Endometrium (tissue), 2 donors: ENCODE results near the gene SAP30.

ENCODE experiments used
- FAIRE-seq: peaks from 2 replicates; lab custom pipeline; 2012; peaks lifted over from hg19 to GRCh38; lab: Jason Lieb, UNC
- donor health status: control.
- donor health status: control.

SAP30 gene, protein sequence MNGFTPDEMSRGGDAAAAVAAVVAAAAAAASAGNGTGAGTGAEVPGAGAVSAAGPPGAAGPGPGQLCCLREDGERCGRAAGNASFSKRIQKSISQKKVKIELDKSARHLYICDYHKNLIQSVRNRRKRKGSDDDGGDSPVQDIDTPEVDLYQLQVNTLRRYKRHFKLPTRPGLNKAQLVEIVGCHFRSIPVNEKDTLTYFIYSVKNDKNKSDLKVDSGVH

DNA sequence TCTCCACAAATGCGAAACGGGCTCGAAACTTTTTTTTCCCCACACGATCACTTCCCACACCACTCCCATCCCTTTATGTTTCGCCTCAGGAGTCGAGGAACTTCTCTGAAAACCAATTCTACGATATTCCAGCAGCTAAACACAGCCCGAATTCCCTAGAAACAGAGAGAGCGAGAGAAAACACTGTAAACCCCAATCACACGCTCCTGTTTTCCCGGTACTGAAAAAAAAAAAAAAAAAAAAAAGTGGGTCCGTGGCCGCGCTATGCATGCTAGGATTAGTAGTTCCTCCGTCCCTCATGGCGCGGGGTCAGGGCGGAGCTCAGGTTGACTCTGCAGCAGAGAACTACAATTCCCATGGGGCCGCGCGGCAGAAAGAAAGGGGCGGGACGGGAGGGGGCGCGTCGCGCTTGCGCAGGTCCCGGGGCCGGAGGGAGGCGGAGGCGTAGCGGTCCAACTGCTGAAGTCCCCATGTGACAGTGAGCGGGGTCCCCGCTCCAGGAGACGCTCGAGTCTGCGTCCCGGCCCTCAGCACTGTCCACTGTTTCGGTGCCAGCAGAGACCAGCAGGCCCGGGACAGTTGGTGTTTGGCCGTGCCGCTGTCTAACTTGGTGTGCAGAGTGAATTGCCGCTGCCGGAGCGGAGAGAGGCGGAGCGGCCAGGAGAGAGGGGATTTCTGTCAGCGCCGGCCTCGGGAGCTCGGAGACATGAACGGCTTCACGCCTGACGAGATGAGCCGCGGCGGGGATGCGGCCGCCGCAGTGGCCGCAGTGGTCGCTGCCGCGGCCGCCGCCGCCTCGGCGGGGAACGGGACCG lies at the start of gene SAP30:
SAP30 (plus strand) TSS at position 478 of the 815 bp plus-strand sequence; CDS start at position 707, 229 bp downstream.
- FAIRE-seq: peak; percentile 92

DNA sequence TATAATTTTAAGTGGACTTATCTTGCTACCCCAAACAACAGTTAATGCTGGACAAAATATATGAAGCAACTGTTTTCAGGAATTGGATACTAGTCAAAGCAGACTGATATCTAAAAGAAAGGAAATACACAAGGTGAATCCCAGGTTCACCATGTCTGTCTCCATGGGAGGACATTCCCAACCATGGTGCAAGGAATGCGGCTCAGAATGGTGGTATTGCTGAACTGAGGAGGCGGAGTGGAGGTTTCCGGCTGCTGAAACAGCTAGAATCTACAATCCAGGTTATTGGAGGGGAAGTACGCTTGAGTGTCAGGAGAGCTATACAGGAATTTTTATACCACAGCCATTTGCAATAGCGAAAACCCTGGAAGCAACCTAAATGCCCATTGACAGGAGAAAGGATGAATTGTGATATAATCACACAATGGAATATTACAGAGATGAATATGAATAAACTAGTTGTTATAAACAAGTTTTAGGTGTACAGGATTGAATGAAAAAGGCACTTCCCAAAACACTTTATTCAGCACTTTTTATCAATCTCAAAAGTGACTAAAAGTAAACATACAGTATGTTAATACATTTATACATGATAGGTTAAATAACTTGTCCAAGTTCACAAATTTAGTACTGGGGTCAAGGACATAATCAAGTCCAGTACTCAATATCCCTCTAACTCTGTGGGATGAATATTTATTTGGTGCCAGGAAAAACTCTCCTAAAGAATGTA lies 45.6 kb upstream of the SAP30 start:
- no peak for FAIRE-seq

DNA sequence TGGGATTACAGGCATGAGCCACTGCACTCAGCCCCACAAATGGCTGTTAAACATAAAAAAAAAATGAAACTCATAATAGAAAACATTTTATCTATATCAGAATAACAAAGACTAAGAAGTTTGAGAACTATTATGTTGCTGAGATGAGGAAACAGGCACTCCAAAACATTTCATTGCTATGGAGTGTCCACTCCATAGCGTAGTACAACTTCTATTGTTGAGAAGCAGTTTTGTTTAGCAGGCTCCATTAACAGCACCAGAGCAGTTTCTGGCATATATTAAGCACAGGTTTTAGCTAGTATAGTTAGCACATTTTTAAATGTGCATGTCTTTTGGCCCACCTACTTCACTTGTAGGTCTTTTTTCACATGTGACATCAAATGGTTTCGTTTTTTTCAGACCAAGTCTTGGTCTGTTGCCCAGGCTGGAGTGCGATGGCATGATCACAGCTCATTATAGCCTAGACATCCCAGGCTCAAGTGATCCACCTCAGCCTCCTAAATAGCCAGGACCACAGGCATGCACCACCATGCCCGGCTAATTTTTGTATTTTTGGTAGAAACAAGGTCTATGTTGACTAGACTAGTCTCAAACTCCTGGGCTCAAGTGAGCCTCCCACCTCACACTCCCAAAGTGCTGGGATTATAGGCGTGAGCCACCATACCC lies 42.4 kb upstream of the SAP30 start:
- no peak for FAIRE-seq

DNA sequence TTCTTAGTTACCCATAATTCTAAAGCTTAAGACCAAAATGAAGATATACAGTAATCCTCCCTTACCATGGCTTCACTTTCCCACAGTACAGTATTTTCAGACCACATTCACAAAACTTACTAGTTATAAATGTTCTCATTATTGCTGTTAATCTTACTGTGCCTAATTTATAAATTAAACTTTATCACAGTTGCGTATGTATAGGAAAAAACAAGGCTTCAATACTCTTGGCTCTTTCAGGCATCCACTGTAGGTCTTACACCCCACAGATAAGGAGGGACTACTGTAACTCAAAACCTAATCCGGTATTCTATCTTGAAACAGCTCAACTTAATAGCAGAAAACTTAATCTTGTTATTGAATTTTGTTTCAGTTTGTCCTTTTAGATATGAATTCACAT lies 40.2 kb upstream of the SAP30 start:
- FAIRE-seq: no peak

DNA sequence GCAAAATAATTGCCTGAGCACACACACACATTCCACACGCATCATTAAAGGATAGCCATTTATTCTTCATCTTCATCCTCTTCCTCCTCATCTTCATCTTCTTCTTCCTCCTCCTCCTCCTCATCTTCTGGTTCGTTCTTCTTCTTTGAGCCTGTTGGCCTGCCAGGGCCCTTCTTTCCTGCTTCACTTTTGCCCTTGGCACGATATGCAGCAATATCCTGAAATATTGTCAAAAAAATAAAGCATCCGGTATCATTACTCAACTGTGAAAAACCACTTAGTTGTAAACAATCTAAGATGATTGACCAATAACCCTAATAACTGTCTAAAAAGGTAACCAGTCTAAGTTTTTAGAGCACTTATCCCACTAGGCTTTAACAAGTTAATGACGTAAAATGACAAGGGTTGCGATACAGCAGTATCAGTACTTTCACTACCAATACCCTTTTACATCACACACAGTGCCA lies 38.7 kb upstream of the SAP30 start:
- FAIRE-seq: no peak

DNA sequence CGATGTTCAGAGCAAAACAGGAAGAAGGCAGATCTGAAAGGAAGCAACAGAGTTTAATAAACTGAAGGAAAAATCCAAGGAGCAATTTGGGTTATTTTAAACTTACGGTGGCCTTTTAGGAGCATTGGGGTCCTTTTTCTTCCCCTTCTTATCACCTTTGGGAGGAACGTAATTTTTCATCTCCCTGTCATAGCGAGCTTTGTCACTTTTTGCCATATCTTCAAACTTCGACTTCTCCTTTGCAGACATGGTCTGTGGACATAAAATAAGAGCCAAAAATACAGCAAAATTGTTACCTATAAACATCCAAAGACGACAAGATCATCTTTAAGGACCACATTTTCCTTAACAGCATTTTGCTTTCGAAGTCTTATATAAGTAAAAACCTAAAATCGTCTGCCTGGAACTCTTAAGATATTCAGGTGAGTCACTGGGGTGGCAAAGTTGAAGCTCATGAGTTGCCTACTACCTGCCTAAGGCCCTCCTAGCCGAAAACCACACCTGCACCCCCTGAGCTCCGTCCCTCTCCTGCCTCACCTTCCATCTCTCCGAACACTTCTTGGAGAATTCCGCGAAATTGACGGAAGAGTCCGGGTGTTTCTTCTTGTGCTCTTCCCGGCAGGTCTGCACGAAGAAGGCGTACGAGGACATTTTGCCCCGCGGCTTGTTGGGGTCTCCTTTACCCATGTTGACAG lies 37.6 kb upstream of the SAP30 start:
- FAIRE-seq: no peak

DNA sequence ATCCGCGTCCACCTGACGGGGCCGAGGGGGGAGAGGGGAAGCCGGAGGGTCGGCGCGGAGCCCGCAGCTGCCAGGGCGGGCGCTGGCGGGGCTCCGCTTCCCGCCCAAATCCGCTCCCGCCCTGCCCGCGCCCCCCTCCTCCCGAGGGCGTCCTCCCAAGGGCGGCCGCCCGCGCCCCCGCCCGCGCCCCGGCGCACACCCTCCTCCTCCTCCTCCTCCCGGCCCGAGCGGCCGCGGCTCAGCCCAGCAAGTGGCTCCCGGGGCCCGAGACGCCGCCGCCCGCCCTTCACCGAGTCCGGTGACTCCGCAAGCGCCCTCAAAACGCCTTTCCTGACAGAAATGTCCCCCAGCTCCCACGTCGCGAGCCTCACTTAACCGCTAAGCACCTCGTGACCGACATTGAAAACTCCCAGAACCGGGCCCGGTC lies 37.1 kb upstream of the SAP30 start:
- no peak for FAIRE-seq

DNA sequence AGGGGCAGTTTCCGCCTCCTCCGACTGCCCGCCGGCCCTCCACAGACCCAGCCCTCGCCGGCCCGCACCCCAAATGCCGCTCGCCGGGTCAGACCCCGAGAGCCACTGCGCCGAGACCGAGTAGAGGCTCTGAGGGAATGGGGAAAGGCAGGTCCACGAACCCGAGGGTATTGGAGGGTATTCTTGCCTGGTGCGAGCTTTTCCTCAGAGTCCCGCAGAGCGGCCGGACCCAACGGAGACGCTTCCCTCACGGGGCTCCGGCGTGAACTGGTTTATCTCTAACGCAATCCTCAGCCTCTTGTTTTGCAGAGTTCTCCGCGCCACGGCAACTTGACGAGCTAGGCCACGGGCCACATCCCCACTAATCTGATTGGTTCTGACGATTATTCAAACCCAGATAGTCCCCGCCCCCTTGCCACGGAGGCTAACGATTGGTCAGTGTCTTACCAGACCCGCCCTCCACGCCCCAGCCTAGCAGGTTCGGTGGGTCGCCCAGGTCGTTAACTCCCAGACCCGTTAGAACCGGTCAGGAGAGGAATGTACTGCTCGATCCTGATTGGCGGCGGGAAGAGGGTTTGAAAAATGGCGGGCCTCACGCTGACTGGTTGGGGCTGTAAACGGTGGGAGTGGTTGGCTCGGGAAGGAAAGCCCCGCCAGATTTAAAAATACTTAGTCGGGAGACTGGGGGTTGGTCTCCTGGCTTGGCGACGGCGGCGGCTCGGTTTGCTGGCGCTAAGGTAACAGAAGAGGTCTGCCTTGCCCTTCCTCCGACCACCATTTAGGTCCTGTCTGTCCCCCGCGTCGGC lies 36.5 kb upstream of the SAP30 start, which contains the start of gene HMGB2:
HMGB2 (minus strand) TSS at position 274 of the 806 bp plus-strand sequence. CDS start 709 bp downstream, outside the sequence.
- peak; percentile 99 for FAIRE-seq

DNA sequence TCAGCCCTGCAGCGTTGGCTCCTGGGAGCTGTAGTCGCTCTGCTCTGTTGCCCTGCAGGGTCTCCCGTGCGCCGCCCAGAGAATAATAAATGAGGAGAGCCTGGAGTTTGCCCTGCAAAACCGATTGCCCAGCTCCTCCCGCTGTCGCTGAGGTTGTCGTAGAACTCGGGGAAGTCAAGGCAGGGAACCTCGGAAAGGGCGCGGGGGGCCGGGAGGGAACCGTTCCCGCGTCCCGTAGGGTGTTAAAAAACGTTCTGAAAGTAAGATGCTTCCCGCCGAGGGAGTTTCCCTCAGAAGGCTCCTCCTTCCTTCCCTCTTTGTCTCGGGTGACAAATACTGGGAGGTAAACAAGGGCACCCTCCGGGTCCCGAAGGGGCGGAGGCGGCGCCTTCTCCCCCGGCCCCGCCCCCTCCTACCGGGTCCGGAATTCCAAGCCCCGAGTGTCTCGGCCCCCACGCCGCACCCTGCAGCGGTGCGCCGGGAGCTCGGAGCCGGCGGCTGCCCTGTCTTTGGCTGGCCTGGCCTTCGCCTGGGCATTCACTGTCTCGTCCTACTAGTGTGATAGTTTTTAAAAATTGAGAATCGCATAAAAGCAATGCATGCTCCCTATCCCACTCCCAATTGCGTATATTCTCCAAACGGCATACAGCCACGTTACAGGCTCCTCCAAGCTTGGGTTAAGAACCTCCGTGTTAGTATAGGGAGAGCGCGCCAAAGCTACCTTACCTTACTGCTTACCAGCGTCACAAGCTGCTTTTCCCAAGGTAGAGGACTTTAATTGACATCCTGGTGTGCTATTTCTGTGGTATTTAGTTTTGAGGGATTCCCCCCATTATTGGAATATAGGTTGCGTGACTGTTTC lies 35.6 kb upstream of the SAP30 start:
- FAIRE-seq: no peak

DNA sequence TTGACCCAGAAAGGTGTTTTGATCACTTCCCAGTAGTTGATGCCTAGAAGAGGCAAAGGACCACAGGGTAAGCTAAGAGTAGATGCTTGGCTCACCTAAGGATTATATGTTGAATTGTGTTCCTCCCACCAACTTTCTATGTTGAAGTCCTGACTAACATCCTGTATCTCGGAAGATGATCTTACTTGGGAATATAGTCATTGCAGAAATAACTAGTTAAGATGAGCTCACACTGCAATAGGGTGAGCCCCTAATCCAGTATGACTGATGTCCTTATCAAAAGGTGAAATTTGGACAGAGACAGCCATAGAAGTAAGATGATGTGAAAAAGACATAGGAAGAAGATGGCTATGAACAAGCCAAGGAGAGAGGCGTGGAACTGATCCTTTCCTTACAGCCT lies 33.3 kb upstream of the SAP30 start:
- no peak for FAIRE-seq

DNA sequence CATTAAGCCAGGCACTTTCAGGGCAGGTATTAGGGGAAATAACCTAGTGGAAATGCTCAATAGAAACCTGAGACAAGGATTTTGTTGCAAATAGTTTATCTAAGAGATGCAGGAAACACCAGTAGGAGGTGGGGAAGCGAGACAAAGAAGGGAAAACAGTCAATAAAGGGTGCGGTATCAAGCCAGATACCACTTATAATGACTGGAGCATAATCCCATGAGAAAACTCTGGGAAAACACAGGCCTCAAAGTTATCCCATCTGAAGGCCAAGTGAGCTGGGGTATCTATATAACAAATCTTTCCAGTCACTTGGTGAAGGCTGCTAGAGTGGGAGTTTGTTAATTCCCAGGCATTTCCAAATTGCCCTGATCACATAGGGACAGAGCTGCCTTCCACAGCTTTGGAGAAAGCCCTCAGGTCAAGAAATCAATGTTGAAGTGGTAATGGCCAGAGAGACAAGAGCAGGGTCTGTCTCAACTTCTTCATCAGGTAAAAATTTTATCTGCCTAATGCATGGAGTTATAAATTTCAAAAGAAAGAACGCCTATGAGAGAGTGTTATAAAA lies 26.8 kb upstream of the SAP30 start:
- no peak for FAIRE-seq

DNA sequence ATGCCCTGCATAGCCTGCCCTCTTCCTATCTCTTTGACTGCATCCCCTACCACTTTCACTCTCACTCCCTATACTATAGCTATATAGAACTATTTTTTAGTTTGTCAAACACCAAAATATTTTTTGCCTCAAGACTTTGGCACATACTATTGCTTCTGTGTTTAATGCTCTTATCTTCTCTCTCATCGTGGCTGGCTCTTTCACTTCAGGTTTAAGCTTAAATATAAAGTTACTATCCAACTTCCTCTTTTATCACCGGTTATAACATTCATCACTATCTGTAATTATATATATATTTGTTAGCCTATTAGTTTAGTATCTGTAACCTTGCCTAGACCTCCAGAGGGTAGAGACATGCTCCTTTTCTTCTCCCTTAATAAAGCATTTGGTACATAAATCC lies 25.1 kb upstream of the SAP30 start:
- FAIRE-seq: no peak

DNA sequence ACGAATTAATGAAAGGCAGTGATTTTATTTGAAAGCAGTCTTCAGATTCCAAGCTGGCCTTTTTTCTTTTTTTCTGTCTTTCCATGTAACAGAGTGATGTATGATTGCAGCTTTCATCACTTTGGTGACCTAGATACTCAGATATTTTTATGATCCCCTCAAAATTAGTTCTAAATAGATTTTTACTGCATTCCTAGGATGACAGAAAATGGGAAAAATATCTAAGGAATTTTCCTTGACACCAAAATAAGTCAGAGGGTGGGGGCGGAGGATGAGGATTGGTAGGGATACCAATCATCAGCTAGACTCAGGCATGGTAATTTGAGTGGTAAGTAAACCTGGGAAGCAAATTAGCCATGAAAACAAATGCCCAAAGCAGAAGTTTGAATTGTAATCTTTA lies 24.7 kb upstream of the SAP30 start:
- FAIRE-seq: no peak

DNA sequence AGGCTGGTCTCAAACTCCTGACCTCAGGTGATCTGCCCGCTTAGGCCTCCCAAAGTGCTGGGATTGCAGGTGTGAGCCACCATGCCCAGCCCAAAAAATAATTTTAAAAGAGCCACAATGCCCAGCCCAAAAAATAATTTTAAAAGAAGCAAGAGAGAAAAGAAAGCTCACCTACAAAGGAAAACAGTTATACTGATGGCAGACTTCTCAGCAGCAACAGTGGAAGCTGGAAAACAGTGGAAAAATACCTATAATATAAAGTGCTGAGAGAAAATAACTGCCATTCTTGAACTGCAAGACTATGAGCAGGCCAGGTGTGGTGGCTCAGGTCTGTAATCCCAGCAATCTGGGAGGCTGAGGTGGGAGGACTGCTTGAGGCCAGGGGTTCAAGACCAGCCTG lies 23.3 kb upstream of the SAP30 start:
- no peak for FAIRE-seq

DNA sequence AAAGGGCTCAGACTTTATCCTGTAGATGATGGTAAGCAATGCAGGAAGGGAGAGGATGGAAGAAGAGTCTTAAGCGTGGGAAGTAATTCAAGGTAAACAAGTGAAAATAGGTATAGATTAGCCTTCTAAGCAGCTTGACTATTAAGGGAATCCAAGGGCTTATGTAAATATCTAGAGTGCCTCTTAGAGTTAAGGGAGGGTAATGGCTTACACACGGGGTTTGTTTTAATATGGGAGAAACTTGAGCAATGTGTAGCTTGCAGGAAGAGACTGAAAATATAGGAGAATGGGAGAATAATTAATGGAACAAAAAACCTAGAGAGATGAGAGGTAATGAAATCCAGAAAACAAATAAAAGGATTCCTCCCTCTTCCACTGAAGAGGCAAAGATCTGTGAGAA lies 12.8 kb upstream of the SAP30 start:
- FAIRE-seq: no peak

DNA sequence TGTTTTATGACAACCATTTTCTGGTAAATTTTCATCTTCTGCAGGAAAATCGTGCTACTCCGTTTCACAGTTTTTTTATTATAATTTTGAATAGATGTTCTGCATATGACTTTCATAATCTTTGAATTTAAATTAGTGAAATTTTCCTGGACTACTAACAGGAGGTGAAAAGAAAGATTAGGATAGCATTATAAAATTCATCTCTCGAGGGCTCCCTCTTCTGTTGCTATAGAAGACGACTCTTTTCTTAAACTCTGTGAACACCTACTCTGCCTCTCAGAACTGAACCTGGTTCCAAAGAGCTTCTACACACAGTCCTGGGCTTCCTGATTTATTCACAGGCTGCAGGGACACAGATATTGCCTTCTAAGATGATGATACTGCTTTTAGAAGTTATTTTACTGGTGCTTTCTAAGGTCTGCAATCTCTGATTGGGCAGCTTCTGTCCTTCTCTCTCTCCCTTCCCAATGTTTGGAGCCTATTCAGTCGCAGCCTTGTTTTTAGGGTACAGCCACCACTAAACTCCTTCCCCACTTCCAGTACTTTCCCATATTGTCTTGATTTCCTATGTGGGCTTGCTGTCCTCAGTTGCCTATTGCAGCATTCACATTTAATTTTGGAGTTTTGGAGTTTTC lies 10.1 kb upstream of the SAP30 start:
- FAIRE-seq: peak; percentile 76

DNA sequence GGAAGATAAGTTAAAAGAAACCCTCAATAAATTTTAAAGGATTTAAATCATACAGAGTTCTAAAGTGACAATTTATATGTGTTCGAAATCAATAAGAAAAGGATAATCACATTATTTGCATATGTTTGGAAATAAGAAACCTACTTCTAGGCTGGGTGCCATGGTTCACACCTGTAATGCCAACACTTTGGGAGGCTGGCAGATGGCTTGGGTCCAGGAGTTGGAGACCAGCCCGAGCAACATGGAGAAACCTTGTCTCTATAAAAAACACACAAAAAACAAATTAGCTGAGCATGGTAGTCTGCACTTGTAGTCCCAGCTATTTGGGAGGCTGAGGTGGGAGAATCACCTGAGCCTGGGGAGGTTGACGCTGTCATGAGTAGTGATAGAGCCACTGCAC lies 8.1 kb upstream of the SAP30 start:
- no peak for FAIRE-seq

DNA sequence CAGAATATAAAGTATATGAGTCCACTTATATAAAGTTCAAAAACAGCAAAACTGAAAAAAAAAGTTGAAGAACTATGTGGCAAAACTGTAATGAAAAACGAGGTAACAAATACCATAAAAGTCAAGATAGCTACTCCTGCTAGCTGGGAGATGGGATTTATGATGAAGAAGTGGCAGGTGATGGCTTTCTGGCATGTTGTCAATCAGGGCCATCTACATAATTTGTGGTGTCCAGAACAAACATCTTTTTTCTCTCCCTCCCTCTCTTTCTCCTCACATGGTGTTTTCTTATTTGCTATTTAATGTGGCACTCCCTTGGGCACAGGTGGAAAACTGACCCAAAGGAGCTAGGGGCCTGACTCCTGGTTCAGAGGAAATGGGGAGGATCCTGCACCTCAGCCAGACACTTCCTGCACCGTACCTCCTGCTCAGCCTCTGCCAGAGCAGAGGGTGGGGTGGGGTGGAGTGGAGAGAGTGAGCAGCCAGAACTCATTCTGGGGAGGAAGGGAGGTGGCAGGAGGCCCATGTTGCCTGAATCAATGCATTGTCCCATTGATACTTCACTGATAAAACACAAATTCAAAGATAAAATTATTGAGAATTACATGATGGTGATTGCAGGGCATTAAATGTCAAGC lies 5.3 kb upstream of the SAP30 start:
- no peak for FAIRE-seq
